CD4-positive, alpha-beta T cell (primary cell): Measurements from ENCODE around the gene DENND6B. TPM values are rescaled to one million over a fixed set of nuclear protein-coding genes. Genes with fewer than 3 reads are reported as not detected.
A peak's percentile ranks its signal among the peaks of the same experiment; 100 is the strongest.
"Not testable (repeated sequence)": the region's sequence is repeated elsewhere in the genome, so short reads cannot be mapped to it uniquely, and the experiment has no call there.

Experiments
- ATAC-seq: fragments of 200-7000 bp; cut with Tn5 transposase; one replicate; pipeline ENCODE4 v1.10.0; 2022; ENCODE audit warnings: mild to moderate bottlenecking; ENCODE audit not compliant: poor library complexity
- CTCF ChIA-PET: fragments of 350-600 bp; sonication (Branson Sonifier 250); formaldehyde crosslinking; loops from one replicate; lab custom pipeline; 2021; ENCODE audit warnings: antibody characterized with exemption, inconsistent platforms; lab: Charles Lee
- POLR2A ChIA-PET: fragments of 350-600 bp; sonication (Branson Sonifier 250); formaldehyde crosslinking; loops from one replicate; lab custom pipeline; 2021; ENCODE audit warnings: antibody characterized with exemption, inconsistent platforms; lab: Charles Lee
- DNase-seq, 14 experiments: peaks; one replicate each; pipeline ENCODE4 v3.0.0-alpha.2; 2013 to 2020; ENCODE audit warnings: mixed read lengths in 2 of 14
- H3K27ac ChIP-seq, 2 donors: one replicate each; pipeline versions ENCODE4 v1.5.1 to v1.7.0; 2013; ENCODE audit warnings: low read length in 2 of 2, low read depth in 1 of 2, mild to moderate bottlenecking in 1 of 2
- H3K27me3 ChIP-seq, 2 experiments: 1 replicate in 1 of 2; 2 replicates in 1 of 2; pipeline versions ENCODE4 v1.6.1 to v1.7.0; 2013; ENCODE audit warnings: low read length in 2 of 2, control low read depth in 1 of 2, mild to moderate bottlenecking in 1 of 2, moderate library complexity in 1 of 2; ENCODE audit not compliant: insufficient read depth in 2 of 2, control insufficient read depth in 1 of 2
- H3K36me3 ChIP-seq: one replicate; pipeline ENCODE4 v1.6.1; 2013; ENCODE audit warnings: low read length, control low read depth; ENCODE audit not compliant: insufficient read depth
- H3K4me1 ChIP-seq: one replicate; pipeline ENCODE4 v1.6.1; 2013; ENCODE audit warnings: low read length, control low read depth; ENCODE audit not compliant: insufficient read depth
- H3K4me3 ChIP-seq: one replicate; pipeline ENCODE4 v1.5.1; 2013; ENCODE audit warnings: mild to moderate bottlenecking, low read length, moderate library complexity
- H3K9me3 ChIP-seq, 2 experiments: 1 replicate in 1 of 2; 2 replicates in 1 of 2; pipeline versions ENCODE4 v1.6.1 to v1.7.0; 2013; ENCODE audit warnings: low read length in 2 of 2, mild to moderate bottlenecking in 2 of 2, control low read depth in 1 of 2, moderate library complexity in 1 of 2; ENCODE audit not compliant: control insufficient read depth in 1 of 2, insufficient read depth in 1 of 2
- H3K27ac Mint-ChIP-seq: one replicate; pipeline ENCODE4 v1.8.0; 2020; ENCODE audit warnings: mixed read lengths
- H3K27me3 Mint-ChIP-seq: one replicate; pipeline ENCODE4 v1.8.0; 2021; ENCODE audit warnings: mixed read lengths
- H3K36me3 Mint-ChIP-seq: one replicate; pipeline ENCODE4 v1.8.0; 2021; ENCODE audit warnings: low read depth, mixed read lengths
- H3K4me1 Mint-ChIP-seq: one replicate; pipeline ENCODE4 v1.8.0; 2021; ENCODE audit warnings: low read depth, mixed read lengths
- H3K4me3 Mint-ChIP-seq: one replicate; pipeline ENCODE4 v1.8.0; 2020; ENCODE audit warnings: mild to moderate bottlenecking, mixed read lengths
- H3K9me3 Mint-ChIP-seq: one replicate; pipeline ENCODE4 v1.8.0; 2020; ENCODE audit warnings: mixed read lengths
- CTCF ChIP-seq: fragments of 200-600 bp; IDR thresholded peaks from one replicate; pipeline ENCODE4 v1.8.0; 2022; ENCODE audit warnings: antibody characterized with exemption, mild to moderate bottlenecking
- intact Hi-C, 2 experiments: fragments of 100-400 bp; cut with DNase I in 1 of 2; cut with micrococcal nuclease in 1 of 2; formaldehyde crosslinking; loops; one replicate each; pipeline versions ENCODE4 v1.15.1 to v1.9.0; 2023 to 2025; cut with DNase I, micrococcal nuclease
- total RNA-seq, 174 experiments: library from RNA in 2 of 174; stranded (reverse) in 2 of 174; gene quantifications; one replicate each; pipeline ENCODE4 v1.2.3 and lab custom pipeline; 2021 to 2026

The DENND6B gene
- total RNA-seq, 2 experiments from 2014 or later, result 1.8 to 1.9 TPM

DNA sequence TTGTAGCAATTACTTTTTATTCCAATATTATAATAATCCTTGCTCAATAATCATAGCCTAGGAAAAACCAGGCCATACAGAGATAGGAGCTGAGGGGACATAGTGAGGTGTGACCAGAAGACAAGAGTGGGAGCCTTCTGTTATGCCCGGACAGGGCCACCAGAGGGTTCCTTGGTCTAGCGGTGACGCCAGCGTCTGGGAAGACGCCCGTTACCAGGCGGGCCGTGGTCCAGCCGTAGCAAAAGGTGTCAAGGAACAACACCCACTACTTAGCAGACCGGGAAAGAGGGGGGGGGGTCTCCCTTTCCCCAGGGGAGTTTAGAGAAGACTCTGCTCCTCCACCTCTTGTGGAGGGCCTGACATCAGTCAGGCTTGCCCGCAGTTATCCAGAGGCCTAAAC lies 53.5 kb downstream of the DENND6B start:
- not testable (repeated sequence) for H3K4me3 Mint-ChIP-seq, H3K36me3 Mint-ChIP-seq, DNase-seq, ATAC-seq, H3K9me3 Mint-ChIP-seq, H3K27ac Mint-ChIP-seq, H3K4me3 ChIP-seq, H3K27me3 ChIP-seq, H3K36me3 ChIP-seq, H3K27me3 Mint-ChIP-seq, H3K27ac ChIP-seq
- ChIA-PET CTCF (interaction anchor here (1.4 kb wide), 1 partner anchor 54 kb away, joined by 3 read pairs; no protein-coding TSS in a partner anchor), POLR2A (interaction anchor here (0.9 kb wide), 1 partner anchor 42 kb away, joined by 3 read pairs; no protein-coding TSS in a partner anchor)
- intact Hi-C loops, result loop anchor here in 1 of 2 experiments (10.0 kb wide), 1 partner anchor 341 kb away; no protein-coding TSS in a partner anchor
- peaks cover 19% of the 10 kb centered on the region for H3K4me1 Mint-ChIP-seq
- H3K9me3 ChIP-seq, result peaks cover 0 to 15% of the 10 kb centered on the region in 2 experiments
- peaks cover 40% of the 10 kb centered on the region for H3K4me1 ChIP-seq

GRCh38 chr22:50272044-50272802 lies 54.6 kb downstream of the DENND6B start:
- H3K27me3 Mint-ChIP-seq, result no peaks in the 10 kb centered on the region

GRCh38 chr22:50271519-50271970 lies 55.3 kb downstream of the DENND6B start:
- TF ChIP-seq CTCF, result no peak
- CTCF ChIA-PET, result interaction anchor here (0.6 to 2.1 kb wide), 3 partner anchors 21 to 329 kb away, joined by 3 to 6 read pairs (median 4); partner anchors contain the start of genes HDAC10 and PPP6R2
- no peak overlapping the region for H3K4me3 Mint-ChIP-seq
- intact Hi-C loops, result loop anchor here (2.0 to 10.0 kb wide), 3 partner anchors 19 to 343 kb away; partner anchors contain the start of gene PPP6R2 (in 1 of the 2)
- ATAC-seq (no peak), DNase-seq (peak in 12 of 14 experiments; percentile 16 to 78 (median 52))
- no peak overlapping the region for H3K27ac ChIP-seq
- H3K27me3 Mint-ChIP-seq, result no peaks in the 10 kb centered on the region
- H3K9me3 Mint-ChIP-seq, result no peaks in the 10 kb centered on the region
- H3K4me1 Mint-ChIP-seq, result peaks cover 22% of the 10 kb centered on the region
- H3K36me3 ChIP-seq, result no peaks in the 10 kb centered on the region
- POLR2A ChIA-PET, result interaction anchor here (1.1 kb wide), 1 partner anchor 70 kb away, joined by 5 read pairs; no protein-coding TSS in a partner anchor
- peak overlapping the region; percentile 52 for H3K4me3 ChIP-seq
- H3K9me3 ChIP-seq, result peaks cover 0 to 17% of the 10 kb centered on the region in 2 experiments
- no peaks in the 10 kb centered on the region for H3K27me3 ChIP-seq
- H3K36me3 Mint-ChIP-seq, result no peaks in the 10 kb centered on the region
- H3K4me1 ChIP-seq, result peaks cover 46% of the 10 kb centered on the region
- no peak overlapping the region for H3K27ac Mint-ChIP-seq

More at GRCh38 chr22:50272044-50272802, 54.6 kb downstream of the DENND6B start:
- no peak for ATAC-seq
- intact Hi-C loops, result loop anchor here in 1 of 2 experiments (10.0 kb wide), 1 partner anchor 343 kb away; no protein-coding TSS in a partner anchor
- H3K4me3 Mint-ChIP-seq, result peak overlapping the region; percentile 20
- no peaks in the 10 kb centered on the region for H3K9me3 Mint-ChIP-seq
- peaks cover 22% of the 10 kb centered on the region for H3K4me1 Mint-ChIP-seq
- CTCF ChIA-PET, result interaction anchor here (1.1 to 2.1 kb wide), 4 partner anchors 22 to 254 kb away, joined by 3 to 6 read pairs (median 3); partner anchors contain the start of genes HDAC10 and PPP6R2
- Histone ChIP-seq H3K4me1 (peaks cover 46% of the 10 kb centered on the region), H3K27ac (no peak overlapping the region), H3K9me3 (peaks cover 0 to 13% of the 10 kb centered on the region in 2 experiments), H3K27me3 (no peaks in the 10 kb centered on the region), H3K4me3 (no peak overlapping the region), H3K36me3 (no peaks in the 10 kb centered on the region)
- no peaks in the 10 kb centered on the region for H3K36me3 Mint-ChIP-seq
- TF ChIP-seq CTCF, result no peak
- no peak overlapping the region for H3K27ac Mint-ChIP-seq
- POLR2A ChIA-PET, result interaction anchor here (0.9 to 1.1 kb wide), 2 partner anchors 43 to 69 kb away, joined by 3 to 5 read pairs; no protein-coding TSS in a partner anchor
- DNase-seq, result no peak
